Activated T-cell treated with anti-CD3 and anti-CD28 coated beads, Interleukin-2, amount 50 U/mL, for 4 hours (primary cell): ENCODE measurements around the gene NKX6-2. TPM values are rescaled to one million over a fixed set of nuclear protein-coding genes. Genes with fewer than 3 reads are reported as not detected.
"Not testable (repeated sequence)": the region's sequence is repeated elsewhere in the genome, so short reads cannot be mapped to it uniquely, and the experiment has no call there.

Experiments used
- ATAC-seq, 2 donors: fragments of 200-7000 bp; cut with Tn5 transposase; one replicate each; pipeline ENCODE4 v1.10.0; 2021
- DNase-seq: peaks from one replicate; pipeline ENCODE4 v3.0.0-alpha.2; 2020
- H3K27me3 Mint-ChIP-seq: one replicate; pipeline ENCODE4 v1.8.0; 2021; ENCODE audit warnings: low read depth, mixed read lengths
- H3K36me3 Mint-ChIP-seq: one replicate; pipeline ENCODE4 v1.8.0; 2022; ENCODE audit warnings: mixed read lengths; ENCODE audit not compliant: insufficient read depth
- H3K4me1 Mint-ChIP-seq: one replicate; pipeline ENCODE4 v1.8.0; 2021; ENCODE audit warnings: low read depth, mixed read lengths
- H3K4me3 Mint-ChIP-seq: one replicate; pipeline ENCODE4 v1.8.0; 2021; ENCODE audit warnings: mild to moderate bottlenecking, moderate library complexity, mixed read lengths
- H3K9me3 Mint-ChIP-seq: one replicate; pipeline ENCODE4 v1.8.0; 2021; ENCODE audit warnings: mixed read lengths
- total RNA-seq, 3 donors: library from RNA; stranded (reverse); gene quantifications; one replicate each; pipeline ENCODE4 v1.2.1, GENCODE V29; 2021

NKX6-2 gene
- total RNA-seq, 3 donors from 2014 or later, result not detected

GRCh38 chr10:132807621-132808049, 21.7 kb upstream of the NKX6-2 start:
- H3K4me3 Mint-ChIP-seq, result no peak overlapping the region
- no peak for DNase-seq
- ATAC-seq, result no peak
- H3K27me3 Mint-ChIP-seq, result peaks cover 7% of the 10 kb centered on the region
- H3K36me3 Mint-ChIP-seq, result no peaks in the 10 kb centered on the region
- no peaks in the 10 kb centered on the region for H3K4me1 Mint-ChIP-seq
- H3K9me3 Mint-ChIP-seq, result no peaks in the 10 kb centered on the region

GRCh38 chr10:132806561-132807003, 20.6 kb upstream of the NKX6-2 start:
- no peak overlapping the region for H3K4me3 Mint-ChIP-seq
- no peak for DNase-seq
- ATAC-seq, result no peak
- peaks cover 6% of the 10 kb centered on the region for H3K27me3 Mint-ChIP-seq
- no peaks in the 10 kb centered on the region for H3K36me3 Mint-ChIP-seq
- no peaks in the 10 kb centered on the region for H3K4me1 Mint-ChIP-seq
- peaks cover 4% of the 10 kb centered on the region for H3K9me3 Mint-ChIP-seq

DNA sequence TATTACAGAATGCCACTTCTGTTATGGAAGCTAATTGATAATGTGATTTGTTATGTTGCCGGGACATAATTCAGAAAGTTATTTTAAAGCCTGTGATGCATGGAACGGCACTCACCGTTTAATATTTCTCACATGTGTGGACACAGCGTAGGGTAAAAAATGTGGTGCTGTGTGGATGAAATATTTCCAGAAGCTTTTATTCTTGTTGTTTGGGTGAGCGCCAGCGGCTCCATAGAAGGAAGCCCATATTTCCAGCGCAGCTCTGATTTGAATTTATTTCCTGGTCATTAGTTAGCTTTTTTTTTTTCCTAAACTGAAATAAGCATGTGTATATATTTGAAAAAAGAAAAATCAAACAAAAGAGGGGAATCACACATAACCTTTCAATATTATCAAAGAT, 20.2 kb upstream of the NKX6-2 start:
- Mint-ChIP-seq H3K9me3 (peaks cover 4% of the 10 kb centered on the region), H3K27me3 (peaks cover 5% of the 10 kb centered on the region), H3K4me3 (no peak overlapping the region), H3K4me1 (no peaks in the 10 kb centered on the region), H3K36me3 (no peaks in the 10 kb centered on the region)
- ATAC-seq, result no peak
- no peak for DNase-seq

GRCh38 chr10:132805599-132805998, 19.7 kb upstream of the NKX6-2 start:
- no peaks in the 10 kb centered on the region for H3K4me1 Mint-ChIP-seq
- H3K36me3 Mint-ChIP-seq, result no peaks in the 10 kb centered on the region
- H3K4me3 Mint-ChIP-seq, result no peak overlapping the region
- DNase-seq (no peak), ATAC-seq (no peak)
- H3K27me3 Mint-ChIP-seq, result peaks cover 3% of the 10 kb centered on the region
- H3K9me3 Mint-ChIP-seq, result peaks cover 4% of the 10 kb centered on the region

DNA sequence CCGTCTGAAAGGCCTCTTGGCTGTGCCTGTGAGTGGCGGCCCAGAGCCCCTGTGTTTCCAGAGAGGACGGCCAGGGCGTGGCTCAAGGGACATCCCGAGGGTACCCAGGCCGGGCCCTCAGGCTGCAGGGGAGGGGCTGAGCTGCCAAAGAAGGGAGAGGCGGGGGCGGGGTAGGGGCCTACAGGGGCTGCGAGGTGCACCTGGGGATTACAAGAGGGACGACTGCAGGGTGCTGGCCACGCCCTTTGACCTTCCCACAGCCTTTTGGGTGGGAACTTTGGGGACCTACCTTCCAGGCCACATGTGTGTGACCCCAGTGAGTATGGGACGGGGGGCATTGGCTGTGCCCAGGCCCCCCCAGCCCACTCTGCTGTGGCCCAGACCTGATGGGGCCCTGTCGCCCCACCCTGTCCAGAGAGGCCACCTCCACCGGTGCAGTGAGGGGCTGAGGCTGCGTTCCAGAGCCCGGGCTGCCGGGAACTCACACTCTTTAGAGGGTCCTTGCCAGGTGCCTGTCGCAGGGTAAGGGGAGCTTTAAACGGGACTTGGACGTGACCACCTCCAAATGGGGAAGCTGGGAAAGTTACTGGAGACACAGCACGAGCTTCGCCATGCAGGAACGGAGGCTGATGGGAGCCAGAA, 19.0 kb upstream of the NKX6-2 start:
- Mint-ChIP-seq H3K27me3 (peaks cover 3% of the 10 kb centered on the region), H3K9me3 (peaks cover 4% of the 10 kb centered on the region), H3K4me1 (no peaks in the 10 kb centered on the region), H3K4me3 (no peak overlapping the region), H3K36me3 (no peaks in the 10 kb centered on the region)
- DNase-seq (no peak), ATAC-seq (no peak)

DNA sequence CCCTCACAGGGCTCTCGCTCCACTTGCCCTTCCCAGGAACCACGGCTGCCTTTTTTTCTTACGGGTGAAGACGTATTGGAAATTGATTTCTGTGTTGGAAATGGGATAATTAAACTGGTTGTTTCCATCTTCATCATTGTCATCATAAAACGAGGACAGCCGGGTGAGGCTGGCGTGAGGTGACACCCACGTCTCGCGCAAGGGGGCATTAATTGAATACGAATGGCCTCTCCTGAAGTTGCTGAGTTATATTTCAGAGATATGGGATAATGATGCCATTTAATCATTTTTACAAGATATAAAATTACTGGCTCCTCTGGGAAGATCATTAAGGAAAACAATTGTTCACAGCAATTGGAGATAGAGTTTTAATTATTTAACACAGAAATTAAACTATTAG, 18.3 kb upstream of the NKX6-2 start:
- peaks cover 4% of the 10 kb centered on the region for H3K9me3 Mint-ChIP-seq
- H3K27me3 Mint-ChIP-seq, result peaks cover 3% of the 10 kb centered on the region
- H3K4me3 Mint-ChIP-seq, result no peak overlapping the region
- no peak for DNase-seq
- H3K36me3 Mint-ChIP-seq, result no peaks in the 10 kb centered on the region
- no peaks in the 10 kb centered on the region for H3K4me1 Mint-ChIP-seq
- no peak for ATAC-seq

DNA sequence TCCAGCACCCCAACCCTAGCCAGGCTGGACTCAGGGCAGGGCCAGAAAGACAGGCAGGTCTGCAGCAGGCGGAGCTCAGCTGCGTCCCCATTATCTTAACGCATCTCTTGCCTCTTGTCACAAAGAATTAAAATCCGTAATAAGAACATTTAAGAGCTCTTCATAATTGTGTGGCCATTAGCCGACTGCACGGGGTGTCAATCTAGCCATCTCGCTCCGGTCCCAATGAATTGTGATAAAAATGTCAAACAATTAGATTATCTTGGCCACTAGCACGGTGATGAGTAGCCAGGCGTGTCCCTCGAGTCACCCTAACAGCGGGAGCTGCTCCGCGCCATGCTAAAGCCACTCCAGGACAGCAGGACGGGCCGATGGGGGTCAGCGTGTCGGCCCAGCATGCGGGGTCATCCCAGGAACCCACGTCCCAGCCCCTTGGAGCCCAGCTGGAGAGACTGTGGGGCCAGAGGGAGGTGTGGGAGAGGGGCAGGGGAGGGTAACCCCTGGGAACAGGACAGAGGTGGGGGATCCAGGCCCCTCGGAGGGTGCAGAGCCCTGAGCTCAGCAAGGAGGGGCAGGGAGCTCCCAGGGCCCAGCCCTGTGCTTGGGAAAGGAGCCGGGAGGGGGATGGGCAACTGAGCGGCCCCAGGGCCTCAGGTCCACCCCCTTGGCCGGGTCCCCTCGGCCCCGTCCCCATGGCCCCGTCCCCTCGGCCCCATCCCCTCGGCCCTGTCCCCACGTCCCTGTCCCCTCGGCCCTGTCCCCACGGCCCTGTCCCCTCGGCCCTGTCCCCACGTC, 17.7 kb upstream of the NKX6-2 start:
- DNase-seq, result no peak
- Mint-ChIP-seq H3K9me3 (peaks cover 4% of the 10 kb centered on the region), H3K4me3 (no peak overlapping the region), H3K27me3 (peaks cover 3% of the 10 kb centered on the region), H3K4me1 (no peaks in the 10 kb centered on the region), H3K36me3 (no peaks in the 10 kb centered on the region)
- no peak for ATAC-seq

- Mint-ChIP-seq H3K36me3 (no peaks in the 10 kb centered on the region), H3K4me3 (no peak overlapping the region), H3K27me3 (peaks cover 3% of the 10 kb centered on the region), H3K9me3 (peaks cover 4% of the 10 kb centered on the region), H3K4me1 (no peaks in the 10 kb centered on the region)
- ATAC-seq (no peak), DNase-seq (no peak)
These were observed 16.9 kb upstream of the NKX6-2 start for GRCh38 chr10:132802694-132803320.

DNA sequence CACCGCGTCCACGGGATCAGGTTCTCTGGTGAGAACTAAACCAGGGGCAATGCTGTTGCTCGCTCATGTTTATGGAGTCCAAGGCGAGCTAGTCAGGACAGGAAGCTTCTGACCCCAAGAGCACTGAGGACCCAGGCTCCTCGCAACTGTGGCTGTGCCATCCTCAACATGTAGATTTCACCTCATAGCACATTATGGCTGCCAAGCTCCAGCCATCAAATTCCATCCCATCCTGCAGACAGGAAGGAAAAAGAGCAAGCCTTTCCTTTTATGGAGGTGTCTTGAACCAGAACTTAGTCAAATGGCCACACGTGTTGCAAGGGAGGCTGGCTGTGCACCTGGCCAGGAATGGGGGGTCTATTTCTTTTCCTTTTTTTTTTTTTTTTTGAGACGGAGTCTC, 16.1 kb upstream of the NKX6-2 start:
- no peak for DNase-seq
- H3K4me1 Mint-ChIP-seq, result no peaks in the 10 kb centered on the region

GRCh38 chr10:132799865-132800264, 13.9 kb upstream of the NKX6-2 start:
- Mint-ChIP-seq H3K36me3 (no peaks in the 10 kb centered on the region), H3K4me1 (no peaks in the 10 kb centered on the region)
- no peak for ATAC-seq

More for the DNA sequence above, 16.1 kb upstream of the NKX6-2 start:
- H3K36me3 Mint-ChIP-seq, result no peaks in the 10 kb centered on the region
- H3K9me3 Mint-ChIP-seq, result peaks cover 4% of the 10 kb centered on the region
- H3K4me3 Mint-ChIP-seq, result no peak overlapping the region
- peaks cover 3% of the 10 kb centered on the region for H3K27me3 Mint-ChIP-seq
- no peak for ATAC-seq

DNA sequence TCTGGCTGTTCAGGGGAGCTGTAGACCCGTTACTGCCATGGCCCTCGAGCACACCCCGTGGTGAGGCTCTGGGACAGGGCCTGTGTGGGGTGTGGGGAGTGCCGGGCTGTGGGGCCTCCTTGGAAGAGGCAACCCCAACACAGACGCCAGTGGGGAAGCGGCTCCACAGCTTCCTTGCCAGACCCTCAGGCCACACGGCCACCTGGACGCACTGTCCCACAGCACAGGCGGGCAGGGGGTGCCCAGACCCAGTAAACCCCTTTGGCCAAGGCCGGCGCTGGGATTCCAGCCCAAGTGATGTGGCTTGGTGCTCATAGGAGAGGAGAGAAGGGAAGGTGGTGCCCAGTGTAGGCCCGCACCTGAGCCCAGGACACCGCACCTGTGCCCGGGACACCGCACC, 12.9 kb upstream of the NKX6-2 start:
- Mint-ChIP-seq H3K4me1 (no peaks in the 10 kb centered on the region), H3K36me3 (no peaks in the 10 kb centered on the region), H3K9me3 (peaks cover 4% of the 10 kb centered on the region), H3K4me3 (no peak overlapping the region), H3K27me3 (peaks cover 4% of the 10 kb centered on the region)
- no peak for ATAC-seq
- DNase-seq, result no peak

More at GRCh38 chr10:132799865-132800264, 13.9 kb upstream of the NKX6-2 start:
- H3K27me3 Mint-ChIP-seq, result peaks cover 3% of the 10 kb centered on the region
- DNase-seq, result no peak
- peaks cover 4% of the 10 kb centered on the region for H3K9me3 Mint-ChIP-seq
- H3K4me3 Mint-ChIP-seq, result no peak overlapping the region

- Mint-ChIP-seq H3K4me3 (no peak overlapping the region), H3K36me3 (no peaks in the 10 kb centered on the region), H3K27me3 (peaks cover 3% of the 10 kb centered on the region), H3K4me1 (no peaks in the 10 kb centered on the region), H3K9me3 (peaks cover 4% of the 10 kb centered on the region)
- ATAC-seq (no peak), DNase-seq (no peak)
These were observed 12.5 kb upstream of the NKX6-2 start for GRCh38 chr10:132798403-132798802.

GRCh38 chr10:132797986-132798385, 12.0 kb upstream of the NKX6-2 start:
- not testable (repeated sequence) for H3K27me3 Mint-ChIP-seq, ATAC-seq, H3K4me3 Mint-ChIP-seq, H3K4me1 Mint-ChIP-seq, H3K9me3 Mint-ChIP-seq, DNase-seq, H3K36me3 Mint-ChIP-seq

- no peak overlapping the region for H3K4me3 Mint-ChIP-seq
- peaks cover under 1% of the 10 kb centered on the region for H3K9me3 Mint-ChIP-seq
- no peak for DNase-seq
- ATAC-seq, result no peak
- no peaks in the 10 kb centered on the region for H3K4me1 Mint-ChIP-seq
- H3K36me3 Mint-ChIP-seq, result no peaks in the 10 kb centered on the region
- peaks cover 1% of the 10 kb centered on the region for H3K27me3 Mint-ChIP-seq
These were observed 10.9 kb upstream of the NKX6-2 start for GRCh38 chr10:132796846-132797245.
